B cell (primary cell): ENCODE data around the gene TUBGCP2.

ENCODE experiments used
- CTCF ChIP-seq: fragments of 200-600 bp; IDR thresholded peaks from one replicate; pipeline ENCODE4 v1.8.0; 2022; ENCODE audit warnings: antibody characterized with exemption, mild to moderate bottlenecking
- EZH2 ChIP-seq: IDR thresholded peaks from 2 replicates; pipeline ENCODE4 v1.6.1; 2012; ENCODE audit warnings: borderline replicate concordance, low read depth, mild to moderate bottlenecking, moderate library complexity, low read length; ENCODE audit not compliant: insufficient read depth, poor library complexity, severe bottlenecking

- no peak for TF ChIP-seq CTCF
- no peak for TF ChIP-seq EZH2
These were observed 41.7 kb upstream of the TUBGCP2 start for GRCh38 chr10:133350283-133350949.
